LNCaP clone FGC (cell line): Measurements from ENCODE around the gene NPAS3.

Experiments used
- DNase-seq: peaks from one replicate; pipeline ENCODE4 v3.0.0-alpha.2; 2011; ENCODE audit warnings: low read depth
- H3K4me3 ChIP-seq: 2 replicates; pipeline ENCODE4 v1.5.1; 2011; ENCODE audit warnings: mild to moderate bottlenecking, low read depth, low read length, control low read depth
- TF ChIP-seq, protein P1 (sequence below): IDR thresholded peaks from 2 replicates; pipeline ENCODE4 v1.5.1; 2012; ENCODE audit warnings: mild to moderate bottlenecking; ENCODE audit not compliant: control insufficient read depth, insufficient read depth; ENCODE audit errors: extremely low read depth

The NPAS3 gene

GRCh38 chr14:32908196-32909084 lies 30.2 kb upstream of the NPAS3 start:
- TF ChIP-seq, protein P1, sequence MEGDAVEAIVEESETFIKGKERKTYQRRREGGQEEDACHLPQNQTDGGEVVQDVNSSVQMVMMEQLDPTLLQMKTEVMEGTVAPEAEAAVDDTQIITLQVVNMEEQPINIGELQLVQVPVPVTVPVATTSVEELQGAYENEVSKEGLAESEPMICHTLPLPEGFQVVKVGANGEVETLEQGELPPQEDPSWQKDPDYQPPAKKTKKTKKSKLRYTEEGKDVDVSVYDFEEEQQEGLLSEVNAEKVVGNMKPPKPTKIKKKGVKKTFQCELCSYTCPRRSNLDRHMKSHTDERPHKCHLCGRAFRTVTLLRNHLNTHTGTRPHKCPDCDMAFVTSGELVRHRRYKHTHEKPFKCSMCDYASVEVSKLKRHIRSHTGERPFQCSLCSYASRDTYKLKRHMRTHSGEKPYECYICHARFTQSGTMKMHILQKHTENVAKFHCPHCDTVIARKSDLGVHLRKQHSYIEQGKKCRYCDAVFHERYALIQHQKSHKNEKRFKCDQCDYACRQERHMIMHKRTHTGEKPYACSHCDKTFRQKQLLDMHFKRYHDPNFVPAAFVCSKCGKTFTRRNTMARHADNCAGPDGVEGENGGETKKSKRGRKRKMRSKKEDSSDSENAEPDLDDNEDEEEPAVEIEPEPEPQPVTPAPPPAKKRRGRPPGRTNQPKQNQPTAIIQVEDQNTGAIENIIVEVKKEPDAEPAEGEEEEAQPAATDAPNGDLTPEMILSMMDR = no peak
- no peak for DNase-seq
- H3K4me3 ChIP-seq = no peak overlapping the region

DNA sequence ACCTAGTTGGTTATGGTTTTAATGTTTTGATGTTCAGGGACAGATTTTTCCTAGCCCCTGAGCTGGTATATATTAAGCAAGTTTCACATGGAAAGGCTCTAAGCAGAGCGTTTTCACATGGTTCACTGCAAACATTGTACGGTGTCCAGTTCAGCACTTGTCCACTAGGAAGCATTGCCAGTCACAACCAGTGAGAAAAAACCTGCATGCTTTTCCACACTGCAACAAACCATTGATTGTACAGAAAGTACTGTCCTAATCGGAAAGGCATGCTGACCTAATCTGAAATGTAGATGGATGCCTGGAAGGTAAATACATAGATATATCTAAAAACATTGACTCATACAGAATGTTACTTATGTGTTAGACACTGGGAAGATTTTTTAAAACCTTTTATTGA lies 25.0 kb upstream of the NPAS3 start:
- DNase-seq = no peak
- H3K4me3 ChIP-seq = no peak overlapping the region
- TF ChIP-seq, protein P1 = no peak

DNA sequence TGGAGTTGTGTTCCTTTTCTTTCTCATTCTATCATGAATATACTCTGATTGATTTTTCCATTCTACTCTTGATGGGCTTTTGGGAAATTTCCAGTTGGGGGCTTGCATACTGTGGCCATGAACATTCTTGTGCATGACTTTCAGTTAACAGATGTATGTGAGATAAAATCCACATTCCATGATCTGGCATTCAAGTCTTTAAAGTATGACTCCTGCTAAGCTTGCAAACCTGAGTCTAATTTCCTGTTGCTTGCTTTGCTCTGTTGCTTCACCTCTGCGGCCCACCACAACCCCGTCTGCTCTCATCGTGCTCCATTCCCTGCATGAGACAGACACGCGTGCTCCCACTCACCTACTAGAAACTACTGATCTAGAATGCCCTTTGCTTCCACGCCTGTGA lies 24.3 kb upstream of the NPAS3 start:
- no peak overlapping the region for H3K4me3 ChIP-seq
- no peak for DNase-seq
- TF ChIP-seq, protein P1 = no peak

GRCh38 chr14:32920696-32921276 lies 17.9 kb upstream of the NPAS3 start:
- TF ChIP-seq, protein P1 = no peak
- H3K4me3 ChIP-seq = no peak overlapping the region
- no peak for DNase-seq

GRCh38 chr14:32925439-32925838 lies 13.2 kb upstream of the NPAS3 start:
- TF ChIP-seq, protein P1 = no peak
- no peak overlapping the region for H3K4me3 ChIP-seq
- no peak for DNase-seq

DNA sequence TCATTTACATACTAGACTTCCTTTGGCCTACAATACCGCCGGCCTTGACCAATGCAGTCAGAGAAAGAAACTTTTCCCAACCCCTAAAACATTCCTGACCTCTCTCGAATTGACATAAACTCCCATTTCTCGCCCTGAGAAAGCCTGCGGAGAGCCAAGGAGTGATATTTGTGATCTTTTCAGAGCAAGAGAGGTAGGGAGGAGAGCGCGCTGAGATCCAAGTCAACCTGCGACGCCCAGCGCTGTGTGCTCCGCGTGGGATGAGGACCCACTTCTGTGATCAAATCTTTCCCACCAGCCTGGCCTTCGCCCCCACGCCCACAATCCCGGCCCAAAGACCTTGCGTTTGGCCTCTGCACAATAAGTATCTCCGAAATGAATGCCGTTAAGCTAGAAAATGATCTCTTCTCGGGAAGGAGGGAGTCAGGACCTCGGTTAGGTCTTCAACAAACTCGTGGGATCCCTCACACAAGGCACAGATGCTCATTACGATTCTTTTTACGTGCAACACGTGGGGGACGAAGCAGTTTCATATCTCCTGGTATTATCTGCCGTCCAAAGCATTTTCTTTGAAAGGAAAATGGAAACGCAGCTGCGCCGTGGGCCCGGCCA lies 6.3 kb upstream of the NPAS3 start:
- no peak for DNase-seq
- TF ChIP-seq, protein P1 = no peak
- no peak overlapping the region for H3K4me3 ChIP-seq
